HL-60 (cell line): Measurements from ENCODE around the gene MYO1E.

Source experiments
- GABPA ChIP-seq: IDR thresholded peaks from 2 replicates; pipeline ENCODE4 v1.6.1; 2012; ENCODE audit warnings: low read depth
- POLR2AphosphoS5 ChIP-seq: IDR thresholded peaks from 2 replicates; pipeline ENCODE4 v1.6.1; 2012; ENCODE audit warnings: low read depth
- SPI1 ChIP-seq: IDR thresholded peaks from 2 replicates; pipeline ENCODE4 v1.6.1; 2012; ENCODE audit warnings: low read depth, mild to moderate bottlenecking, borderline replicate concordance
- TF ChIP-seq, protein P1 (sequence below): IDR thresholded peaks from one replicate; pipeline ENCODE4 v1.5.1; 2011; ENCODE audit warnings: low read length, control low read depth, inconsistent platforms; ENCODE audit not compliant: insufficient read depth
- TF ChIP-seq, protein P2 (sequence below): IDR thresholded peaks from 2 replicates; pipeline ENCODE4 v1.6.1; 2012; ENCODE audit warnings: low read depth; ENCODE audit not compliant: insufficient replicate concordance

DNA sequence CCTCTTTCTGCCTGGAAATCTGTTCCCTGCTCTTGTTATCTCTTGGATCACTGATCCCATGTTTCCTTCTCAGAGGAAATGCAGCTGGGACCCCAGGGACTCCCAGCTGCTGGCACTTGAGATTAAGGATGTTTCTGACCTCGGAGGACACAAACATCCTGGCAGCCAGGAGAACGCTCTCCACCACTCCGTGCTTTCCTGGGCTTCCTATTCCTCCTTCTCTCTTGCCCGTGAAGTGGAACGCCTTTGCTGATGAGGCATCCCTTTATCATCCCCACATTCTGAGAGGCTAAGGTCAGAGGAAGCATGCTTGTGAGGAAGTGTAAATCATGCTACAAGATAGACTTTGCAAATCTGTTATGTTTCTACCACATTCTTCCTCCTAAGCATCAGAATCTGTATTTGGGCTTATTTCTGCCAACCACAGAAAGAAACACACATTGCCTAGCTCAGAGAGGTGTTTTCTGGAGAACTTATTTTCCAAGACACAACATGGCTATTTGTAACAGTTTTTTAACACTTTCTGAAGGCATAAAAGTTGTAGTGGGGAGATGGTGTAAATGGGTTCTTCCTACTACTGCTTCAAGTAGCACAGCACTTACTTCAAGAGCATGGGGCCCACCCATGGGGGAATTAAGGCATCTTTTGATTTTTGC, 191.6 kb downstream of the MYO1E start:
- TF ChIP-seq, protein P1, sequence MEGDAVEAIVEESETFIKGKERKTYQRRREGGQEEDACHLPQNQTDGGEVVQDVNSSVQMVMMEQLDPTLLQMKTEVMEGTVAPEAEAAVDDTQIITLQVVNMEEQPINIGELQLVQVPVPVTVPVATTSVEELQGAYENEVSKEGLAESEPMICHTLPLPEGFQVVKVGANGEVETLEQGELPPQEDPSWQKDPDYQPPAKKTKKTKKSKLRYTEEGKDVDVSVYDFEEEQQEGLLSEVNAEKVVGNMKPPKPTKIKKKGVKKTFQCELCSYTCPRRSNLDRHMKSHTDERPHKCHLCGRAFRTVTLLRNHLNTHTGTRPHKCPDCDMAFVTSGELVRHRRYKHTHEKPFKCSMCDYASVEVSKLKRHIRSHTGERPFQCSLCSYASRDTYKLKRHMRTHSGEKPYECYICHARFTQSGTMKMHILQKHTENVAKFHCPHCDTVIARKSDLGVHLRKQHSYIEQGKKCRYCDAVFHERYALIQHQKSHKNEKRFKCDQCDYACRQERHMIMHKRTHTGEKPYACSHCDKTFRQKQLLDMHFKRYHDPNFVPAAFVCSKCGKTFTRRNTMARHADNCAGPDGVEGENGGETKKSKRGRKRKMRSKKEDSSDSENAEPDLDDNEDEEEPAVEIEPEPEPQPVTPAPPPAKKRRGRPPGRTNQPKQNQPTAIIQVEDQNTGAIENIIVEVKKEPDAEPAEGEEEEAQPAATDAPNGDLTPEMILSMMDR, result no peak
- TF ChIP-seq POLR2AphosphoS5 (no peak), GABPA (no peak), SPI1 (no peak)
- TF ChIP-seq, protein P2, sequence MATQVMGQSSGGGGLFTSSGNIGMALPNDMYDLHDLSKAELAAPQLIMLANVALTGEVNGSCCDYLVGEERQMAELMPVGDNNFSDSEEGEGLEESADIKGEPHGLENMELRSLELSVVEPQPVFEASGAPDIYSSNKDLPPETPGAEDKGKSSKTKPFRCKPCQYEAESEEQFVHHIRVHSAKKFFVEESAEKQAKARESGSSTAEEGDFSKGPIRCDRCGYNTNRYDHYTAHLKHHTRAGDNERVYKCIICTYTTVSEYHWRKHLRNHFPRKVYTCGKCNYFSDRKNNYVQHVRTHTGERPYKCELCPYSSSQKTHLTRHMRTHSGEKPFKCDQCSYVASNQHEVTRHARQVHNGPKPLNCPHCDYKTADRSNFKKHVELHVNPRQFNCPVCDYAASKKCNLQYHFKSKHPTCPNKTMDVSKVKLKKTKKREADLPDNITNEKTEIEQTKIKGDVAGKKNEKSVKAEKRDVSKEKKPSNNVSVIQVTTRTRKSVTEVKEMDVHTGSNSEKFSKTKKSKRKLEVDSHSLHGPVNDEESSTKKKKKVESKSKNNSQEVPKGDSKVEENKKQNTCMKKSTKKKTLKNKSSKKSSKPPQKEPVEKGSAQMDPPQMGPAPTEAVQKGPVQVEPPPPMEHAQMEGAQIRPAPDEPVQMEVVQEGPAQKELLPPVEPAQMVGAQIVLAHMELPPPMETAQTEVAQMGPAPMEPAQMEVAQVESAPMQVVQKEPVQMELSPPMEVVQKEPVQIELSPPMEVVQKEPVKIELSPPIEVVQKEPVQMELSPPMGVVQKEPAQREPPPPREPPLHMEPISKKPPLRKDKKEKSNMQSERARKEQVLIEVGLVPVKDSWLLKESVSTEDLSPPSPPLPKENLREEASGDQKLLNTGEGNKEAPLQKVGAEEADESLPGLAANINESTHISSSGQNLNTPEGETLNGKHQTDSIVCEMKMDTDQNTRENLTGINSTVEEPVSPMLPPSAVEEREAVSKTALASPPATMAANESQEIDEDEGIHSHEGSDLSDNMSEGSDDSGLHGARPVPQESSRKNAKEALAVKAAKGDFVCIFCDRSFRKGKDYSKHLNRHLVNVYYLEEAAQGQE, result no peak
